Stimulated activated CD8-positive, alpha-beta memory T cell treated with anti-CD3 and anti-CD28 coated beads, Interleukin-15, amount 100 ng/mL, for 1 hour (primary cell): ENCODE measurements around the gene SLC16A4.

Experiments used
- DNase-seq: peaks from one replicate; pipeline ENCODE4 v3.0.0-alpha.2; 2020; ENCODE audit warnings: low read depth

The SLC16A4 gene

GRCh38 chr1:110356379-110356778 is 34.4 kb downstream of the SLC16A4 start:
- DNase-seq = no peak

GRCh38 chr1:110355321-110355720 is 35.5 kb downstream of the SLC16A4 start:
- DNase-seq = no peak

GRCh38 chr1:110350360-110350759 is 40.5 kb downstream of the SLC16A4 start:
- DNase-seq = no peak

- no peak for DNase-seq
Measured at GRCh38 chr1:110348771-110349170, 42.1 kb downstream of the SLC16A4 start.

- DNase-seq = no peak
Measured at GRCh38 chr1:110348050-110348449, 42.8 kb downstream of the SLC16A4 start.

- DNase-seq = no peak
Measured at GRCh38 chr1:110347182-110347893, 43.5 kb downstream of the SLC16A4 start.

GRCh38 chr1:110346690-110347089 is 44.1 kb downstream of the SLC16A4 start:
- no peak for DNase-seq

GRCh38 chr1:110345480-110345879 is 45.3 kb downstream of the SLC16A4 start:
- DNase-seq = no peak

GRCh38 chr1:110344152-110344551 is 46.7 kb downstream of the SLC16A4 start:
- DNase-seq = no peak

- no peak for DNase-seq
Measured at GRCh38 chr1:110343249-110343648, 47.6 kb downstream of the SLC16A4 start.

- no peak for DNase-seq
Measured at GRCh38 chr1:110341872-110342331, 48.9 kb downstream of the SLC16A4 start.

- no peak for DNase-seq
Measured at GRCh38 chr1:110341146-110341871, 49.5 kb downstream of the SLC16A4 start.

- DNase-seq = no peak
Measured at GRCh38 chr1:110340207-110340468, 50.7 kb downstream of the SLC16A4 start.

GRCh38 chr1:110339407-110340206 is 51.2 kb downstream of the SLC16A4 start:
- peak; percentile 13 for DNase-seq

GRCh38 chr1:110338886-110339406 is 51.9 kb downstream of the SLC16A4 start, which contains the start of gene RBM15:
TSS of gene RBM15 (plus strand) at chr1:110339377. CDS start at chr1:110339406, 29 bp downstream.
- DNase-seq = peak; percentile 91

GRCh38 chr1:110338309-110338885 is 52.4 kb downstream of the SLC16A4 start:
- peak; percentile 89 for DNase-seq

GRCh38 chr1:110337704-110338308 is 53.0 kb downstream of the SLC16A4 start:
- DNase-seq = no peak

GRCh38 chr1:110336300-110337039 is 54.4 kb downstream of the SLC16A4 start:
- no peak for DNase-seq

GRCh38 chr1:110335265-110335664 is 55.6 kb downstream of the SLC16A4 start:
- DNase-seq = no peak

- DNase-seq = no peak
Measured at GRCh38 chr1:110328700-110329099, 62.1 kb downstream of the SLC16A4 start.

GRCh38 chr1:110328274-110328673 is 62.6 kb downstream of the SLC16A4 start:
- DNase-seq = no peak
